CD4-positive, alpha-beta T cell (primary cell): ENCODE data around the gene CC2D1B. TPM values are rescaled to one million over a fixed set of nuclear protein-coding genes. Genes with fewer than 3 reads are reported as not detected.

Experiments
- ATAC-seq: fragments of 200-7000 bp; cut with Tn5 transposase; one replicate; pipeline ENCODE4 v1.10.0; 2022; ENCODE audit warnings: mild to moderate bottlenecking; ENCODE audit not compliant: poor library complexity
- CTCF ChIA-PET: fragments of 350-600 bp; sonication (Branson Sonifier 250); formaldehyde crosslinking; loops from one replicate; lab custom pipeline; 2021; ENCODE audit warnings: antibody characterized with exemption, inconsistent platforms; lab: Charles Lee
- POLR2A ChIA-PET: fragments of 350-600 bp; sonication (Branson Sonifier 250); formaldehyde crosslinking; loops from one replicate; lab custom pipeline; 2021; ENCODE audit warnings: antibody characterized with exemption, inconsistent platforms; lab: Charles Lee
- DNase-seq, 14 experiments: peaks; one replicate each; pipeline ENCODE4 v3.0.0-alpha.2; 2013 to 2020; ENCODE audit warnings: mixed read lengths in 2 of 14
- H3K27ac ChIP-seq, 2 donors: one replicate each; pipeline versions ENCODE4 v1.5.1 to v1.7.0; 2013; ENCODE audit warnings: low read length in 2 of 2, low read depth in 1 of 2, mild to moderate bottlenecking in 1 of 2
- H3K27me3 ChIP-seq, 2 experiments: 1 replicate in 1 of 2; 2 replicates in 1 of 2; pipeline versions ENCODE4 v1.6.1 to v1.7.0; 2013; ENCODE audit warnings: low read length in 2 of 2, control low read depth in 1 of 2, mild to moderate bottlenecking in 1 of 2, moderate library complexity in 1 of 2; ENCODE audit not compliant: insufficient read depth in 2 of 2, control insufficient read depth in 1 of 2
- H3K36me3 ChIP-seq: one replicate; pipeline ENCODE4 v1.6.1; 2013; ENCODE audit warnings: low read length, control low read depth; ENCODE audit not compliant: insufficient read depth
- H3K4me1 ChIP-seq: one replicate; pipeline ENCODE4 v1.6.1; 2013; ENCODE audit warnings: low read length, control low read depth; ENCODE audit not compliant: insufficient read depth
- H3K4me3 ChIP-seq: one replicate; pipeline ENCODE4 v1.5.1; 2013; ENCODE audit warnings: mild to moderate bottlenecking, low read length, moderate library complexity
- H3K9me3 ChIP-seq, 2 experiments: 1 replicate in 1 of 2; 2 replicates in 1 of 2; pipeline versions ENCODE4 v1.6.1 to v1.7.0; 2013; ENCODE audit warnings: low read length in 2 of 2, mild to moderate bottlenecking in 2 of 2, control low read depth in 1 of 2, moderate library complexity in 1 of 2; ENCODE audit not compliant: control insufficient read depth in 1 of 2, insufficient read depth in 1 of 2
- H3K27ac Mint-ChIP-seq: one replicate; pipeline ENCODE4 v1.8.0; 2020; ENCODE audit warnings: mixed read lengths
- H3K27me3 Mint-ChIP-seq: one replicate; pipeline ENCODE4 v1.8.0; 2021; ENCODE audit warnings: mixed read lengths
- H3K36me3 Mint-ChIP-seq: one replicate; pipeline ENCODE4 v1.8.0; 2021; ENCODE audit warnings: low read depth, mixed read lengths
- H3K4me1 Mint-ChIP-seq: one replicate; pipeline ENCODE4 v1.8.0; 2021; ENCODE audit warnings: low read depth, mixed read lengths
- H3K4me3 Mint-ChIP-seq: one replicate; pipeline ENCODE4 v1.8.0; 2020; ENCODE audit warnings: mild to moderate bottlenecking, mixed read lengths
- H3K9me3 Mint-ChIP-seq: one replicate; pipeline ENCODE4 v1.8.0; 2020; ENCODE audit warnings: mixed read lengths
- intact Hi-C, 2 experiments: fragments of 100-400 bp; cut with DNase I in 1 of 2; cut with micrococcal nuclease in 1 of 2; formaldehyde crosslinking; loops; one replicate each; pipeline versions ENCODE4 v1.15.1 to v1.9.0; 2023 to 2025; cut with DNase I, micrococcal nuclease
- total RNA-seq, 174 experiments: library from RNA in 2 of 174; stranded (reverse) in 2 of 174; gene quantifications; one replicate each; pipeline ENCODE4 v1.2.3 and lab custom pipeline; 2021 to 2026
- TF ChIP-seq, protein P1 (sequence below): fragments of 200-600 bp; IDR thresholded peaks from one replicate; pipeline ENCODE4 v1.8.0; 2022; ENCODE audit warnings: antibody characterized with exemption, mild to moderate bottlenecking

The CC2D1B gene
- total RNA-seq, 2 experiments from 2014 or later, result 46.5 to 47.5 TPM

DNA sequence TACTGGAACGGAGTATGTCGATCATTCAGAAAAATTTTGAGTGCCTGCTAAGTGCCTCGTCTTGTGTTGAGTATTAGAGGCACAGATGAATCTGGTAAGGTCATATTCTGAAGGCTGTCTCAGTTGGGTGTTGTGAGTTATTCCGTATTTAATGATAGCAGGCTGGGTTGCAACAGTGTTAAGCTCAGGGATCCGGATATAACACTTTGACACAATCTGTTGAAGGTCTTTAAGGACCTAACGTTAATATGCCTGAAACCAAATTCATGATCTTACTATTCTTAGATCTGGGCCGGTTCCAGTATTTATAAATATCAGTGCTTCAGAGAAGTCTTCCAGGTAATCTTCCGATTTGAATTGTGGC is 39.0 kb upstream of the CC2D1B start:
- peak overlapping the region; percentile 62 for H3K4me3 ChIP-seq
- H3K27me3 ChIP-seq, result no peaks in the 10 kb centered on the region
- Mint-ChIP-seq H3K4me3 (peak overlapping the region; percentile 98), H3K27me3 (no peaks in the 10 kb centered on the region), H3K9me3 (no peaks in the 10 kb centered on the region), H3K4me1 (peaks cover 48% of the 10 kb centered on the region), H3K36me3 (peaks cover 48% of the 10 kb centered on the region), H3K27ac (peak overlapping the region; percentile 99)
- TF ChIP-seq, protein P1, sequence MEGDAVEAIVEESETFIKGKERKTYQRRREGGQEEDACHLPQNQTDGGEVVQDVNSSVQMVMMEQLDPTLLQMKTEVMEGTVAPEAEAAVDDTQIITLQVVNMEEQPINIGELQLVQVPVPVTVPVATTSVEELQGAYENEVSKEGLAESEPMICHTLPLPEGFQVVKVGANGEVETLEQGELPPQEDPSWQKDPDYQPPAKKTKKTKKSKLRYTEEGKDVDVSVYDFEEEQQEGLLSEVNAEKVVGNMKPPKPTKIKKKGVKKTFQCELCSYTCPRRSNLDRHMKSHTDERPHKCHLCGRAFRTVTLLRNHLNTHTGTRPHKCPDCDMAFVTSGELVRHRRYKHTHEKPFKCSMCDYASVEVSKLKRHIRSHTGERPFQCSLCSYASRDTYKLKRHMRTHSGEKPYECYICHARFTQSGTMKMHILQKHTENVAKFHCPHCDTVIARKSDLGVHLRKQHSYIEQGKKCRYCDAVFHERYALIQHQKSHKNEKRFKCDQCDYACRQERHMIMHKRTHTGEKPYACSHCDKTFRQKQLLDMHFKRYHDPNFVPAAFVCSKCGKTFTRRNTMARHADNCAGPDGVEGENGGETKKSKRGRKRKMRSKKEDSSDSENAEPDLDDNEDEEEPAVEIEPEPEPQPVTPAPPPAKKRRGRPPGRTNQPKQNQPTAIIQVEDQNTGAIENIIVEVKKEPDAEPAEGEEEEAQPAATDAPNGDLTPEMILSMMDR, result no peak
- H3K4me1 ChIP-seq, result peaks cover 13% of the 10 kb centered on the region
- intact Hi-C loops, result loop anchor here (1.0 to 10.0 kb wide), 7 partner anchors 14 to 520 kb away; partner anchors contain the start of genes BTF3L4 (in 1 of the 2), ECHDC2 (in 1 of the 2), SCP2 (in 1 of the 2) and TXNDC12 (in 1 of the 2)
- peak overlapping the region; percentile 88 to 89 for H3K27ac ChIP-seq
- H3K9me3 ChIP-seq, result no peaks in the 10 kb centered on the region
- POLR2A ChIA-PET, result interaction anchor here (0.9 to 3.3 kb wide), 23 partner anchors 8 to 1540 kb away, joined by 3 to 72 read pairs (median 6); partner anchors contain the start of genes BTF3L4, CC2D1B, IFT25 and KTI12
- CTCF ChIA-PET, result interaction anchor here (0.6 to 3.1 kb wide), 7 partner anchors 15 to 281 kb away, joined by 3 to 35 read pairs (median 6); partner anchors contain the start of gene CC2D1B
- ATAC-seq (no peak), DNase-seq (no peak)
- peaks cover 33% of the 10 kb centered on the region for H3K36me3 ChIP-seq

DNA sequence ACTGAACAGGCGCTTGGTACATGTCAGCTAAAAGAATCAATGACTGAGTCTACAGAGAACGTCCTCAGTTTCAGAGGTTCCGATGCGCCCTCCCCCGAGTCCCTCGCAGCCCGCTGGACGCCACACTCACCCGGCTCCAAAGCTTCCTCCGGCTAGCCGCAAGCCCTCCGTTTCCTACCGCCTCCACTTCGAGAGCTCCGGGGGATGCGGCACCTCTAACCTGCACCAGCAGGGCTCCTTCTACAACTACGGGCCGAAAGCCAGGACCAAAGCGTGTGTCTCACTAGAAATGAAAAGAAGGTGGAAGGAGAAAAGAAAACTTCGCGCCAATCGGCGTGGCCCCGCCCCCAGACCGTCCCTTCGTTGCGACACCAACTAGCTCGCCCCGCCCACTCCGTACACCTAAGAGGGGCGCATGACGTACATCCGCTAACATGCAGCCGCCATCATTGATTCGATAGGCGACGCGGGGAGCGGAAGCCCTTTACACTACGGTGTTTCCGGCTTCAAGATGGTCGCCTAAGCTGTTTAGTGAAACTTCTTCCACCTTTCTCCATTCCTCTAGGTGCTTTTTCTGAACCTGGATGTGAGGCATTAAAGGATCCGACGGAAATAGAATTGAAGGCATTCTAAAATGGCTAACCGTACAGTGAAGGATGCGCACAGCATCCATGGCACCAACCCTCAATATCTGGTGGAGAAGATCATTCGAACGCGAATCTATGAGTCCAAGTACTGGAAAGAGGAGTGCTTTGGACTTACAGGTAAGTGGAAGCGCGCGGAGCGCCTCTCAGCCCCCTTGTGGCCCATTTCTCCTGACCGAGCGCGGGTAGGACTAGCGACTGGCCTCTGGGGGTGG is 38.3 kb upstream of the CC2D1B start, which contains the start of the genes ORC1 and PRPF38A:
Gene ORC1 (minus strand): TSS at position 308 of the 859 bp plus-strand sequence. CDS start 2,200 bp downstream, outside the sequence.
Gene PRPF38A (plus strand): TSS at position 487 of the 859 bp plus-strand sequence. CDS start 148 bp downstream, at position 635.
- intact Hi-C loops, result loop anchor here (1.0 to 10.0 kb wide), 7 partner anchors 14 to 520 kb away; partner anchors contain the start of genes BTF3L4 (in 1 of the 2), ECHDC2 (in 1 of the 2), SCP2 (in 1 of the 2) and TXNDC12 (in 1 of the 2)
- H3K9me3 Mint-ChIP-seq, result no peaks in the 10 kb centered on the region
- Histone ChIP-seq H3K4me1 (peaks cover 13% of the 10 kb centered on the region), H3K9me3 (no peaks in the 10 kb centered on the region), H3K27ac (peak within 1 kb of the TSS; percentile 88 to 89), H3K36me3 (peaks cover 28% of the 10 kb centered on the region), H3K27me3 (no peaks in the 10 kb centered on the region), H3K4me3 (peak within 1 kb of the TSS; percentile 62)
- peak; percentile 94 to 100 (median 97) for DNase-seq
- peak within 1 kb of the TSS; percentile 98 for H3K4me3 Mint-ChIP-seq
- POLR2A ChIA-PET, result interaction anchor here (0.7 to 3.3 kb wide), 29 partner anchors 9 to 1541 kb away, joined by 3 to 72 read pairs (median 5); partner anchors contain the start of genes BTF3L4, CC2D1B, ECHDC2 and IFT25
- no peaks in the 10 kb centered on the region for H3K27me3 Mint-ChIP-seq
- peak within 1 kb of the TSS; percentile 99 for H3K27ac Mint-ChIP-seq
- TF ChIP-seq, protein P1, result peak; percentile 34
- H3K36me3 Mint-ChIP-seq, result peaks cover 47% of the 10 kb centered on the region
- peaks cover 48% of the 10 kb centered on the region for H3K4me1 Mint-ChIP-seq
- CTCF ChIA-PET, result interaction anchor here (0.7 to 3.1 kb wide), 11 partner anchors 14 to 371 kb away, joined by 3 to 35 read pairs (median 5); partner anchors contain the start of genes CC2D1B, KTI12, SHISAL2A and TUT4
- ATAC-seq, result peak; percentile 89
